ENCODE data around the gene ATAD1.
"Not testable (repeated sequence)": the region's sequence is repeated elsewhere in the genome, so short reads cannot be mapped to it uniquely, and the experiment has no call there.

ATAD1 gene

DNA sequence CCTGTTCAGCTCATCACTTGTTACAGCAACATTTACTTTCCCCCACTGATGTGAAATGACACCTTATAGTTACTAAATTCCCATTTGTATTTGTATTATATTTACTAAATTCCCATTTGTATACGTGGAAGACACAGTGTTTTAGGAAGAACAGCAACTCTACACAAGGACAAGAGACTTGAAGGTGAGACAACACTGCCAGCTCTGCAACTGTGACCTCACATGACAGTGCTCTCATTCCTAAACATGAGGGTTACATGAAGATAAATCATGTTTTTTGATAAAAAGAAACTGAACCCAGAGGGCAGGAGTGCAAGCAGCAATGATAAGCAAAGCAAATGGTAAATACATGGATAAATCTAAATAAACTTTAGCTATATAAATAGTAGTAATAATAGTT is 60.3 kb downstream of the ATAD1 start:
- no peak for DNase-seq (ENCODE audit: low read depth, low spot score)

DNA sequence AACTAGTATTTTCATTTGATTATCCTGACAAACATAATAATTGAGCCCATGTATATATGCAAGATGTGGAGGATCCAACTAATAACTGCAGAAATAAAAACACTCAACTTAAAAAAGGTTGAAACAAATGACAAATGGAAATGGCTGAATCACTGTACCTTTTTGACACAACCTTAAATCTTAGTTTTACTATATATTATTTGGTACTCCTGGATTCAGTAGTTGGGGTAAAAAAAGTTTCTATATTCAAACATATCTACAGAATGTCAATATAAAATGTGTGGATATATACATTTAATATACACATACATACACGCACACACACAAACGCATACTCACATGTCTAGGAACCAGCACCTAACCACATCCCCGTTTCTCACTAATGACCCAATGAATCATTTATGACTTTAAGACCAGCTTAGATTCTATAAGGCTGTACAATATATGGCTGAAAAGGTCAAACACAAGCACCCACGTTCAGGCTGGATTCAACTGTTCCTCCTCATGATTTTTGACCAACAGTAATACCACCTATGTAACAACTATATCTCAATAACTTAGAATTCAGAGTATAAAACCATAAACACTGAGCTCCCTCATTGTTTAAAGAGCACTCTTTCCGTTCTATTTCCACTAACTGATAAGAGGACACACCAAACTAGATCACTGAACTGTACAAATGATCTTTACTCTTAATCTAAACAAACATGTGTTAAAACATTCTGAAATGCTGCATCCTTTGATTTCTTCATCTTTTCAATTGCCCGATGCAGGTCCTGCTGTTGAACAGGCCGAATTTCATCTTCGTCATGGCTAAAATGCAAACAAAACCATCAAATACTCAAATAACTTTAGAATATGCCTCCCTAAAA is 63.8 kb downstream of the ATAD1 start:
- no peak for DNase-seq (ENCODE audit: low read depth, low spot score)

DNA sequence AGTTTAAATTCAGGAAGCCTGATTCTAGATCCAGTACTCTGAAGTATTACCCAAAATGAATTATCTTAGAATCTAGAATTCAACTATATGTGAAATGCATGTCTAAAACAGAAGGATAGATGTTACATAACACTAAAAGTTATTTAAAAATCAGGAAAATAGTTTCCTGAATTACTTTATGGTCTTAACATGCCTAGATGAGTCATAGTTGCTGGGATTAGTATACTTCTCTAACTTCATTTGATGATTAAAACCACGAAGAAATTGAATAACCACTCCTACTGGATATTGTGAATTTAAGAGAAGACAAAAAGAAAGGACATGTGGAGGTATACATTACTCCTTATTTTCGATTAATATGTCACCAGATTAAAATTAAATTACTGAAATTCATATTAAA is 65.5 kb downstream of the ATAD1 start:
- no peak for DNase-seq (ENCODE audit: low read depth, low spot score)

DNA sequence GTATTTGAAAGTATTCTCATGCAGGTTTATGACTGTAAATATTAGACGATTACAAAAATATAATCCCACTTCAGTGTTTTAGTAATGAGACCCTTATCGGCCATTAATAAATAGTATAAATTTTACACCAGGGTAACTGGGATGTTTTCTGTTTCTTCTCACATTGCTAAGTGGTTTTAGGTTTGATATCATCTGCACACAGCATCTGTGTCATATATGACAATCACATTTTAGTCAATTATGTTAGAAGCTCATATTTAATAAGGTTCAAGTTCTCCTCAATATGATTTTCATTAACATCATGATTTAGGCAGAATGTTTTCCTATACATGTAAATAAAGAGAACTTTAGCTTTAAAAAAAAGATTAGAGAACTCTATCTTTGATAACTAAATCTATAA is 66.8 kb downstream of the ATAD1 start:
- no peak for DNase-seq (ENCODE audit: low read depth, low spot score)

DNA sequence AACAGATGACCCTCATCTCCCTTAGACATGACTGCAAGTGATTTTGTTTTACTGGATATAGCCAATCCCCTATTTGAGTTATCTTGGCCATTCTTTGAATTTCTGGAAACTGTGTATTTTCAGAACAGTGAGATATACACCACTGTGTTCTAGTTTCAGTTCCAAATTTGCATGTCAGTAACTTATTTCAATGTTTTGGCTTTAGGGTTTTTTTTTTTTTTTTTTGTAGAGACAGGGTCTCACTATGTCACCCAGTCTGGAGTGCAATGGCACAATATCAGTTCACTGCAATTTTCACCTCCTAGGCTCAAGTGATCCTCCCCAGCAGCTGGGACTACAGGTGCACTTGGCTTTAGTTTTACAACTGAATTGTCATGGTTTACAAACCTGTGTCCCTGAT is 67.2 kb downstream of the ATAD1 start:
- no peak for DNase-seq (ENCODE audit: low read depth, low spot score)

DNA sequence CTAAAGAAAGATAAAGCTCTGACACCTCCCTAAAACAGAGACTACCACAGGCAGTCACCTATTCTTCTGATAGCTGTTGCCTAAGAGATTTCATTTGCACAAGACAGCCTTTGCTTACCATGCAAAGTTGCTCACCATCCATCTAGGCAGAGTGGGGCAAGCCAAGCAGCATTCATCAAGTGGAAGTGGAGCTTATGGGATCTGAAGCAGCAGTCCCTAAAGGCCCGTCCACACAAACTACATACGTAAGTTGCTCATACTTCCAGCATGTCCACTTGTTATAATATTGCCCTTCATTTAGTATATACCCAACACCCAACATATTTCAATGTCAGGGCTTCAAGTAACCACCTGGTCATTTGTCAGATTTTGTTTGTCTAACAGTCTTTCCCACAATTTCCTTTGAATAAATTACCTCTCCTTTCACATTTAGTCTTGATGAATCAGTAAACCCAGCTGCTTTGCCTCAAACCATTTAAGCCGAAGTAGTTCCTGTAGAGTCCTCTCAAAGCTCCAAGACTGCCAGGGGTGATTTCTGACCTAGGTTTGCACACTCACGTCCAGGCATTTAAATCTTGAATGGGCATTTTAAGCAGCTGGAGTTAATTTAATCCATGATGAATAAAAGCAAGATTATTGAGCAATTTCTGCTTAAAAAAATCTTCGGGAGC is 67.9 kb downstream of the ATAD1 start:
- no peak for DNase-seq (ENCODE audit: low read depth, low spot score)

DNA sequence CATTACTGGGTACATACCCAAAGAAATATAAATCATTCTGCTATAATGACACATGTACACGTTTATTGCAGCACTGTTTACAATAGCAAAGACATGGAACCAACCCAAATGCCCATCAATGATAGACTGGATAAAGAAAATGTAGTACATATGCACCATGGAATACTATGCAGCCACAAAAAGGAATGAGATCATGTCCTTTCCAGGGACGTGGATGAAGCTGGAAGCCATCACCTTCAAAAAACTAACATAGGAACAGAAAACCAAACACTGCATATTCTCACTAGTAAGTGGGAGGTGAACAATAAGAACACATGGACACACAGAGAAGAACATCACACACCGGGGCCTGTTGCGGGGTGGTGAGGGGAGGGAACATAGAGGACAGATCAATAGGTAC is 69.8 kb downstream of the ATAD1 start:
- DNase-seq (ENCODE audit: low read depth, low spot score), result not testable (repeated sequence)

DNA sequence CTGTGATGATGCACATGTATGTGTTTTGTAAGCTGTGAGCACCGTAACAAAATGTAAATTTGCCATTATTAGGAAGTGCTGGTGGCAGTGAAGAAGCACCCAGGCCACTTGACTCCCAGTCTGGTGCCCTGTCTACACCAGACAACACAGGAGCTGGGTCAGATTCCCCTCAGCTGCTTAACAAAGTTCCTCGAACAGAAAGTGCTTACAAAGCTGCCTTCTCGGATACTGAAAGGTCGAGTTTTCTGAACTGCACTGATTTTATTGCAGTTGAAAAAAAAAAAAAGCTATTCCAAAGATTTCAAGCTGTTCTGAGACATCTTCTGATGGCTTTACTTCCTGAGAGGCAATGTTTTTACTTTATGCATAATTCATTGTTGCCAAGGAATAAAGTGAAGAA is 71.1 kb downstream of the ATAD1 start:
- DNase-seq (ENCODE audit: low read depth, low spot score), result no peak

DNA sequence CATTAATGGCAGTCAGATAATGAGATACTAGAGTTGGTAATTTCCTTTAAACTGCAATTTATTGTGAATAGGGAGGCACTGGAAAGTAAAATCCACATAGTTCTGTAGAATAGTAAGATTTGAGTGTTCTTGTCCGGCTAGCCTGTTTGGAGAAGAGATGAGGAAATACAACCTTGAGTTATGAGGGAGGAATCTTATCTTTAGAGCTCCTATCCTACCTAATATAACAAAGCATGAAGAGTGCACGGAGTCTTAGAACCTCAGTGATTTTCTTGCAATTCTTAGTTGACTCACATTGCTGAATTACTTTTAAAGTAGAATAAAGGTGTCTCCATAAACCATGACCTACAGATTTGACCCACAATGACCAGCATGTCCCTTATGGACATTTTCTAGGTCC is 73.4 kb downstream of the ATAD1 start:
- no peak for DNase-seq (ENCODE audit: low read depth, low spot score)

DNA sequence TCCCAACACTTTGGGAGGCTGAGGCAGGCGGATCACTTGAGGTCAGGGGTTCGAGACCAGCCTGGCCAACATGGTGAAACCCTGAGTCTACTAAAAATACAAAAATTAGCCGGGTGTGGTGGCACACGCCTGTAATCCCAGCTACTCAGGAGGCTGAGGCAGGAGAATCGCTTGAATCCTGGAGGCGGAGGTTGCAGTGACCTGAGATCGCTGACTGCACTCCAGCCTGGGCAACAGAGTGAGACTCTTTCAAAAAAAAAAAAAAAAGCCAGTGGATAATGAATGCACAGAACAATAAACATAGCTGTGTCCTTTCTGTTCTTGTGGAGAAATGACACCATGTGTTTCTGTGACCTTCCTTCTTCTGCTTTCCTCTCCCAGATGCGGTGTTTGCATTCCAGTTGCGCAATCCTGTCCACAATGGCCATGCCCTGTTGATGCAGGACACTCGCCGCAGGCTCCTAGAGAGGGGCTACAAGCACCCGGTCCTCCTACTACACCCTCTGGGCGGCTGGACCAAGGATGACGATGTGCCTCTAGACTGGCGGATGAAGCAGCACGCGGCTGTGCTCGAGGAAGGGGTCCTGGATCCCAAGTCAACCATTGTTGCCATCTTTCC is 74.9 kb downstream of the ATAD1 start:
- not testable (repeated sequence) for DNase-seq (ENCODE audit: low read depth, low spot score)

DNA sequence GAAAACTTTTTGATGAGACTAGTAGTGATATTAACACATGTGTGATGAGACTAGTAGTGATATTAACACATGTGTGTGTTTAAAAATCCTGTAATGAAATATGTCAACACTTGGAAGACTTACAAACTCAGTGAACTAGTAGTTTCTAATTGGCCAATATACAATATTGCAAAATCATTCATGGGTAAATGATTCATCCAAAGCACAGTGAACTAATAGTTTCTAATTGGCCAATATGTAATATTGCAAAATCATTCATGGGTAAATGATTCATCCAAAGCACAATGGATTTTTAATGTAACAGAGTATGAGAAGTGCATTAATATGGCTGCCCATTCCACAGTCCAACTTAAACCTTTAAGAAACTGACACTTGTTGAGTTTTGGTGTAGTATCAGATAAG is 77.8 kb downstream of the ATAD1 start:
- no peak for DNase-seq (ENCODE audit: low read depth, low spot score)

DNA sequence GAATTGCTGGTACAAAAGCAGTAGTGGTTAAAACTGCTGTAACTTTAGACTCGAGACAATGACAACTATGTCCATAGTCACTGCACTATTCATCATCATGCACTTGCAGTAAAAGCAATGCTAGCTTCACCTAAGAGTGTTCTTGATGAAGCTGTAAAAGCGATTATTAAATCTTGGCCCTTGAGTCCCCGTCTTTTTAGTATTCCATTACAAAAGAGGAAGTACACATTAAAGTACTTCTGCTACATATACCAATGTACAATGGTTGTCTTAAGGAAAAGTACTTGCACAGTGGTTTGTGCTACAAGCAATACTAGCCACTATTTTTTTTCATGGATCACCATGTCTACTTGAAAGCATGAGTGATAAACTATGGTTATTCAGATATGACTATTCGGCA is 78.3 kb downstream of the ATAD1 start:
- no peak for DNase-seq (ENCODE audit: low read depth, low spot score)

DNA sequence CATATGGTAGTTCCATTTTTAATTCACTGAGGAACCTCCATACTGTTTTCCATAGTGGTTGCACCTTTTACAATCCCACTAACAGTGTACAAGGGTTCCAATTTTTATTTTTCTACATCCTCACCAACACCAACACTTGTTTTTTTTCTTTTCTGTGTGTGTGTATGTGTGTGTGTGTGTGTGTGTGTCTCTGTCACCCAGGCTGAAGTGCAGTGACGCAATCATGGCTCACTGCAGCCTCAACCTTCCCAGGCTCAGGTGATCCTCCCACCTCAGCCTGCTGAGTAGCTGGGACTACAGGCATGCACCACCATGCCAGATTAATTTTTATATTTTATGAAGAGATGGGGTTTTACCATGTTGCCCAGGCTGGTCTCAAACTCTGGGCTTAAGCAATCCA is 79.8 kb downstream of the ATAD1 start:
- not testable (repeated sequence) for DNase-seq (ENCODE audit: low read depth, low spot score)

DNA sequence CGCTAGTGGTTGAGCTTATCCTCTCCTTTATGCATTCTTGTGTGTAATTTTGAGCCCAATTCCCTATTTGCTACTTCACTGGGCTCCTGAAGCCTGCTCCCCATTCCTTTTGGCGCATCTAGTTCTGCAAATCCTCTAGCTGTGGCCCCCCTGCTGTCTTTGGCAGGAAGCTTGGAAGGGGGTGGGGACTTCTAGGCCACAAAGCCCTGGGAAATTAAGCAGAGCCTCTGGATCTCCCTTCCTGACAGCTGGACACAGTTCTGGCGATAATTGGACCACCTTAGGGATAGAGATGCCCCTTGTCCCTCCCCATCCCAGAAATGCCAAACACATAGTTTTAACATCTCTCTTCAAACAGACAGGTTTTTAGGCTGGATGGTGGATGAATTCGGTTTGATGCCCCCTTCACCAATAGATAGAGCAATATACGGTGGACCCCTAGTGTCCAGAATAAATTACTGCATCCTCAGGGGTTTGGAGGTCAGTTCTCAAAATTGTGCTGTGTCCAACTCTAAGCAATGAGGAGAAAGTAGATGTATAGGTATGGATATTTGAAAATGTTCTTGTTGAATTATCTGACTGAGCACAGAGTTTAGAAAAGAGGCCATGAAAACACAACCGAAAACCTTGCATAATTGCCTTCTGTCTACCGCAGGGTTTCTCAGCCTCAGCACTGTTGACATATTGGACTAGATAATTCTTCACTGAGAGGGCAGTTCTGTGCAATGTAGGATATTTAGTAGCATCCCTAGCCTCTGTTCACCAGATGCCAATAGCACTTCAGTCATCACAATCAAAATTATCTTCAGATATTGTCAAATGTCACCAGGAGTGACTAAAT is 82.8 kb downstream of the ATAD1 start:
- peak; percentile 86 for DNase-seq (ENCODE audit: low read depth, low spot score)

DNA sequence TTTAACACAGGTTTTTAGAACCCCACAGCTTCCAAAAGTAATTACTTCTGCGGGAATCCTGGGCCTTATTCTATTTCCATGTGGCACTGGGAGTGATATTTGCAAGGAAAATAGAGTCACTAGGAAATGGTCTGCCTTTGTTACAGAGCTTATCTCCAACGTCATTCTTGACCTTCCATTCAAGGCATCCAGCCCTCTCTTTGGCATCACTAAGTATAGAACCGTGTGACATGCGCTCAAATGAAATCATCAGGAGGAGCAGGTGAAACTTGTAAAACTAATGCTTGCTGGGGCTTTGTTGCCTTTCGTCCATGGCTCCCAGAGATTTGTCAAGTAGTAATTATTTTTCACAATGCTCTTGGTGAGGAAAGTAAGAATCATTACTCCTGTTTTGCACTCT is 84.9 kb downstream of the ATAD1 start:
- no peak for DNase-seq (ENCODE audit: low read depth, low spot score)

DNA sequence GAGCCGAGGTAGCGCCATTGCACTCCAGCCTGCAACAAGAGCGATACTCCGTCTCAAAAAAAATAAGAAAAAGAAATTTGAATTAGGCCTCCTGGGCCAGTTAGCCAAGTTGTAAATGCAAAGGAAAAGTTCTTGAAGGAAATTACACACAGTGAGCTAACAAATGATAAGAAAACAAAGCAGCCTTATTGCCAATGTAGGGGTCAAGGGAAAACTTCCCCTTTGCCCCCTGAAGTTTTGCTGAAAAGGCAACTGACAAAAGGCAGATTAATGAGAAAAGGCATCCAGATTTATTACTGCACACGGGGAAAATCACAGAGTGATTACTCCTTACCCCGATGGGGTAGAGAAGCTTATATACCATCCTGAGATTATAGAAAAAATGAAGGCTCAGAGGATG is 88.1 kb downstream of the ATAD1 start:
- DNase-seq (ENCODE audit: low read depth, low spot score), result no peak

DNA sequence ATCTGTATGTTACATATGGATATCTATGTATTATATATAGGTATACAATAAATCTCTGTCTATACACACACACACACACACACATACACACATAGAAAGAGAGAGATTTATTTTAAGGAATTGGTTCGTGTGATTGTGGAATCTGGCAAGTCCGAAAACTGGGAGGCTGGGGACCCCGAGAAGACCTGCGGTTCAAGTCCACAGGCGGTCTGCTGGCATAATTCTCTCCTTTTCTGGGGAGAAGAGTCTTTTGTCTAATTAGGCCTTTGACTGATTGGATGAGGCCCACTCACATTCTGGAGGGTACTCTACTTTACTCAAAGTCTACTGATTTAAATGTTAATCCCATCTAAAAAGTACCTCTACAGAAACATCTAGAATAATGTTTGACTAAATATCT is 93.2 kb downstream of the ATAD1 start:
- DNase-seq (ENCODE audit: low read depth, low spot score), result no peak

DNA sequence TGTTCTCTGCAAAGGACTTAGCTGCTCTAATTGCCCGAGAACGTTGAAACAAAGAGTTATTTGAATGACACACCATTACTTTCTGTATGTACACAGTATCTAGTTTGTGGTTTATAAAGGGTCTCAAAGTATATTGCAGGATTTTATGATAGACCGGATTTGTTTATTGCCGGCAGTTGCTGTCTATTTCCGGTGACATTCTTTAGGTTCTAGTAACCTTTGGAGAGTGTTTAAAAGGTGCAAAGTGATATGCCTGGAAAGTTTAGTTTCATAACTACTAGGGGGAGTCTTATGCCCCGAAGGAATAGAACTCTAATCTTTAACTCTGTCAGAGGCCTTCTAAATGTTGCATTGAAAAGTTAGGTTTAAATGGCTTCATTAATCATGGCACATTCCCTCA is 94.5 kb downstream of the ATAD1 start:
- DNase-seq (ENCODE audit: low read depth, low spot score), result no peak

DNA sequence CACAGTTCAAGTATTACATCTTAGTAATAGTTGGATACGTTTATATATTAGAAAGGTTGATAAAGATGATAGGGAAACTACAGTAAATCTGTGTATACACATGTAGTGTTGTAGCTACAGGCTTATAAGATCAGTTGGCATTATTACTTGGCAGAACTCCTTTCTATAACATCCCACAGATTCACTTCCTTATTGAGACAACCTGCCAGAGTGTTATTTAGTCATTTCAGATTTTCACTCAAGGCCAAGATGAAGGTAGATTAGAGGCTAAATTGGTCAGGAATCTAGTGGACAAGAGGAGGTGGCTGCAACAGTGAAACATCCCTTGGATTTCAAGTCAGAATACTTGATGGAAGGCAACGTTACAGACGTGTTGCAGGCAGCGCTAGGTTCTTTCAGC is 95.3 kb downstream of the ATAD1 start:
- DNase-seq (ENCODE audit: low read depth, low spot score), result no peak

DNA sequence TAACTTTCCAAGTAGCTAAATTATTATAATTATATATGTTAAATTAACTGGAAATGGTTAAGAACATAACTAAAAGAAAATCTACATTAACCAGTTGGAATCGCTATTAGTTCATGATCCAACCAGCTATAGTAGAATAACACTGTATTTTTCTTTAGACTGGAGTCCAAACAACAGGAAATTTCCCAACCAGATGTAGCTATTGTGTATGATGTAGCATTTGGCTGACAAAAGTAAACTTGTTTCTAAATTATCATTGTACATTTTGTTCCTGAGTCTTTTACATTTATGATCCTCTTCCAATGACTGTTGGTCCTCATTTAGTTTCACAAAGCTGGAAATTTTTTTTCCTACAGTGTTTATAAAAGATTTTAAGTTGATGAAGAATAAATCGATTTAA is 96.2 kb downstream of the ATAD1 start:
- DNase-seq (ENCODE audit: low read depth, low spot score), result no peak

DNA sequence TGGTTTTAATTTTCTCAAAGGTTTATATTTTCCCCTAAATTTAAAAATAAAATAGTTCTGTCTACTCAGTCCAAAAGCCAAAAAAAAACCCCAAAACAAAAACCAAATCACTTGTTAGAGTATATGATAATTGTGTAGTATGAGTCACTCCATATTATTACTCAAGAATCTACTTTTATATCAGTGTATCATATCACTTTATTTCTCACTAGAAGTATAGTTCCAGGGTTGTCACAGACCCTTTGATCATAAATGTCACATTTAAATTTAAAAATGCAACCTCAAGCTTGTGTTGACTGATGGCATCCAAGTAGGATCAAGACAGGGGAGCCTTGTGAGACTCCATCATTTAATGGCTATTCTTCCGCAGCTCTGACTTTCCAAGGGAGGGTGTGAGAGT is 97.4 kb downstream of the ATAD1 start:
- DNase-seq (ENCODE audit: low read depth, low spot score), result no peak

DNA sequence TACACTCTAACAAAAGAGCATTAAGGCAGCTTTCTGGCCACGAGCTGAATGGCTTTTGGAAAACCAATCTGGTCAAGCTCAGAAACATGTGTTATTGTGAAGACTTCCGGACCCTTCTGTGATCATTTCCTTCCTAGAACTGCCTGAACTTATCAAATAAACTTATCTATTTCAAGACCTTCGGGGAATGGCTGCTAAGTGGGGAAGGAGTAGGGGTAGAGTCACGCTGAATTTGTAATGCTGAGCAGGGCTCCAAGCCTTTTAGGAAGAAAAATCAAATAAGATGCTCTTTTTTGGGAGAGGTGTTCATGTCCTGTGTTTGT is 101.7 kb downstream of the ATAD1 start:
- DNase-seq (ENCODE audit: low read depth, low spot score), result no peak

Data from ELF-1 (cell line).